ENCODE measurements around the gene C11orf16.

C11orf16 gene

DNA sequence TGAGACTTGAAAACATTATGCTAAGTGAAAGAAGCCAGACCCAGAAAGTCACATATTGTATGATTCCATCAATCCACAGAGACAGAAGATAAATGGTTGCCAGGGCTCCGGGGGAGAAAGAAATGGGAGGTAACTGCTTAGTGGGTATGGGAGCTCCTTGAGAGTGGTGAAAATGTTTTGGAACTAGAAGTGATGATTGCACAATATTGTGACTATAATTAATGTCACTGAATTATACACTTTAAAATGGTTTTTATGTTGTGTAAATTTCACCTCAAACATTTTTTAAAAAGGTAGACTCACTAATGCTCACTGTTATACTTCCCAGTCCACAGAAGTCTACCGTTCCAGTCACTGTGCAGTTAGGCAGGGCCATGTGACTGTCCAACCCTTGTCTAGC lies 54.0 kb downstream of the C11orf16 start:
- DNase-seq: no peak

GRCh38 chr11:8873741-8874405 lies 58.9 kb downstream of the C11orf16 start:
- no peak for DNase-seq

DNA sequence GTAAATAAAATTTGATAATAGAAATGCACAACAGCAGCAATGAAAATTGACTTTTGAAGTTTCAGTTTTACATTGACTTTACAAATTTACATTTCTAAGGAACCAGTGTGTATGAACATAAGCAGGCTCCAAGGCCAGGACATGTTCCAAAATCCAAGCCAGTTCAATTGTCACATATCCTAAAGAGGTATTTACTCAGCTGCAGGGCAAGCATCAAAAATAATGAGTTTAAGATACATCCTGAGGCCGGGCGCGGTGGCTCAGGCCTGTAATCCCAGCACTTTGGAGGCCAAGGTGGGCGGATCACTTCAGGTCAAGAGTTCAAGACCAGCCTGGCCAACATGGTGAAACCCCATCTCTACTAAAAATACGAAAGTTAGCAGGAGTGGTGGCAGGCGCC lies 60.8 kb downstream of the C11orf16 start:
- no peak for DNase-seq

- DNase-seq: no peak
These were observed 61.5 kb downstream of the C11orf16 start for GRCh38 chr11:8871171-8871775.

- DNase-seq: no peak
These were observed 62.2 kb downstream of the C11orf16 start for GRCh38 chr11:8870411-8871170.
